ENCODE results near the gene ENG. TPM values are rescaled to one million over a fixed set of nuclear protein-coding genes. Genes with fewer than 3 reads are reported as not detected.

ENG gene
- total and polyA plus RNA-seq, 2 of the 8 experiments (the other 6 are each of a cell fraction or from before 2014, with no cell fraction given), result 1.8 to 4.4 TPM

DNA sequence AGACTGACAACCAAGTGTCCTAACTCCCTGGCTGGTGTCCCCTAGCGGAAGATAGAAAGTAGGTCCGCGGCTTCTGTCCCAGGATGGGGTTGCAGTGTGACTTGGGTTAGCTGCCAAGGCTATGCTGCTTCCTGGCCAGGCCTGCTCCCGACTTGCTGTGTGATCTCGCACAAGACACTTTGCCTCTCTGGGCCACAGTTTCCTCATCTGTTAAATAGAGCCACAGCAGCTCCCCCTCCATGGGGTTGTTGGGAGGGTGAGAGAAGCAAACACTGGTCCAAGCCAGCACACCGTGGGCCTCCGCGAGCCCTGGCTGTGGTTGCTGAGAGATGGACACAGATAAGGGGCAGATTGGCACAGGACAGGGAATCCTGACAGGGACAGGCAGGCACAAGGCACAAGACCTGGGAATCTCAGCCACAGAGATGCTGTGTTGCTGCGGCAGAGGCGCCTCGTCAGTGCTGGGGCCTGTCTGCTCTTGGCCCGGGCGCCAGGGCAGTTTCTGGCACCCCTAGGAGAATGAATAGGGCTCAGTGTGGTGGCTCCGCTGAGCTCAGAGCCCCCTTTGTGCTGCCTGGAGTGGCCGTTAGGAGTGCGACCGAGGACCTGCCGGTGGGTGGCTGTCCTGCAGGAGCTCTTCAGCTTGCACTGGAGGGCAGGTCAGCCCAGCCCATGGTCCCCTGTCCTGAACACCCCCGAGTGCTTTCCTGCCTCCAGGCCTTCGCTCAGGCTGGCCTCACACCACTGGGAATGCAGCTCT lies 74.2 kb downstream of the ENG start:
- ChIA-PET CTCF (ENCODE audit: partially characterized antibody) (interaction anchor here (0.7 to 16.2 kb wide), 13 partner anchors 12 to 141 kb away, joined by 3 to 227 read pairs (median 4); partner anchors contain the start of gene TOR2A), POLR2A (ENCODE audit: partially characterized antibody) (interaction anchor here (0.9 to 1.7 kb wide), 3 partner anchors 9 to 31 kb away, joined by 3 to 6 read pairs (median 4); no protein-coding TSS in a partner anchor)
- FAIRE-seq (no peak), DNase-seq (ENCODE audit: low read depth in 1 of 2, low spot score in 2 of 2) (no peak)
- H3K36me3 ChIP-seq (ENCODE audit: control insufficient read depth in 2 of 4, insufficient read depth in 4 of 4, low read length in 3 of 4), result no peaks in the 10 kb centered on the region
- no peak overlapping the region for H3K4me3 ChIP-seq (ENCODE audit: extremely low read depth in 1 of 4, insufficient read depth in 2 of 4, low read depth in 3 of 4, low read length in 4 of 4)
- no peaks in the 10 kb centered on the region for H3K79me2 ChIP-seq (ENCODE audit: control insufficient read depth in 1 of 2, insufficient read depth in 2 of 2, low read length in 2 of 2)
- H4K8ac ChIP-seq (ENCODE audit: extremely low read depth, insufficient read depth, low read length), result no peak overlapping the region; the same call in 1 of the 2 replicates
- no peak overlapping the region for H3K9ac ChIP-seq (replicated peaks in 1 of 4; ENCODE audit: extremely low read depth in 1 of 4, low read depth in 3 of 4, low read length in 3 of 4)
- no peak overlapping the region for H3K56ac ChIP-seq (replicated peaks; ENCODE audit: insufficient read length, low read depth, low read length)
- no peak overlapping the region for H4K5ac ChIP-seq (ENCODE audit: insufficient read length, low read depth, low read length)
- H3K18ac ChIP-seq (ENCODE audit: extremely low read depth, low read length), result peak overlapping the region; percentile 60; the same call in 1 of the 2 replicates
- no peak overlapping the region for H2BK120ac ChIP-seq (replicated peaks; ENCODE audit: low read depth, low read length)
- no peak overlapping the region for H3K4me2 ChIP-seq (ENCODE audit: insufficient read depth in 1 of 2, low read depth in 2 of 2, low read length in 2 of 2)
- H2BK20ac ChIP-seq (ENCODE audit: low read length), result 0 out of 2 replicates have a peak overlapping the region, but pooled peaks have one; percentile 61
- H3K27me3 ChIP-seq (replicated peaks in 1 of 4; ENCODE audit: control insufficient read depth in 3 of 4, extremely low read depth in 1 of 4, insufficient read depth in 3 of 4, low read length in 3 of 4), result no peaks in the 10 kb centered on the region
- H3K27ac ChIP-seq (ENCODE audit: low read depth, low read length), result no peak overlapping the region
- no peak overlapping the region for H3K14ac ChIP-seq (ENCODE audit: insufficient read length)
- WGBS, 2 experiments (ENCODE audit: extremely low coverage in 1 of 2, insufficient coverage in 1 of 2, insufficient read length in 1 of 2, insufficient replicate concordance in 2 of 2, low coverage in 1 of 2, low lambda C conversion rate in 2 of 2, missing lambda C conversion rate in 1 of 2), result 81% methylated on average over 17 of the region's 20 CpGs; no CpG with 5 or more reads in 1 of the 2 experiments
- H3K4ac ChIP-seq (replicated peaks; ENCODE audit: insufficient read length, low read depth, low read length), result no peak overlapping the region
- 0 out of 2 replicates have a peak overlapping the region, but pooled peaks have one; percentile 89 for H2AK5ac ChIP-seq (ENCODE audit: low read depth, low read length)
- H2BK15ac ChIP-seq (ENCODE audit: low read length), result peak overlapping the region; percentile 25
- H3K4me1 ChIP-seq (replicated peaks in 1 of 4; ENCODE audit: control insufficient read depth in 3 of 4, insufficient read depth in 4 of 4, low read length in 3 of 4), result peaks cover 0 to 24% (median 15%) of the 10 kb centered on the region in 4 experiments; a peak in 6 of 7 replicates
- no peaks in the 10 kb centered on the region for H3K23me2 ChIP-seq (ENCODE audit: low read depth, low read length)
- H3K79me1 ChIP-seq (ENCODE audit: low read depth, low read length), result no peaks in the 10 kb centered on the region
- no peaks in the 10 kb centered on the region for H4K20me1 ChIP-seq (replicated peaks in 1 of 2; ENCODE audit: control insufficient read depth in 1 of 2, insufficient read depth in 2 of 2, low read length in 2 of 2)
- peak overlapping the region; percentile 31 for H4K91ac ChIP-seq (replicated peaks; ENCODE audit: insufficient read length, low read length)
- H2BK5ac ChIP-seq (ENCODE audit: low read depth, low read length), result no peak overlapping the region
- peak overlapping the region; percentile 87; the same call in 1 of the 2 replicates for H2BK12ac ChIP-seq (ENCODE audit: low read depth, low read length)
- no peak overlapping the region for H2AFZ ChIP-seq (ENCODE audit: low read length)
- H3K23ac ChIP-seq (ENCODE audit: insufficient read length), result no peak overlapping the region
- no peaks in the 10 kb centered on the region for H3K9me3 ChIP-seq (ENCODE audit: insufficient read depth in 2 of 2, low read depth in 1 of 2, low read length in 1 of 2)
- TF ChIP-seq HDAC6 (IDR thresholded peaks at IDR 0.05; ENCODE audit: low read depth, low read length), result no peak
- peak; percentile 29 for TF ChIP-seq ASH2L (IDR thresholded peaks at IDR 0.05; ENCODE audit: low read length)
- TF ChIP-seq RNF2 (IDR thresholded peaks at IDR 0.05; ENCODE audit: borderline replicate concordance, low read depth, low read length, missing control alignments, poor library complexity, severe bottlenecking), result no peak
- TF ChIP-seq SP4 (IDR thresholded peaks at IDR 0.05; ENCODE audit: low read length), result no peak
- no peak for TF ChIP-seq FOSL1 (IDR thresholded peaks at IDR 0.05; ENCODE audit: insufficient read depth, low read depth, low read length)
- TF ChIP-seq BCL11A (IDR thresholded peaks at IDR 0.05; ENCODE audit: low read depth in 2 of 2, low read length in 2 of 2), result no peak
- TF ChIP-seq KDM1A (IDR thresholded peaks at IDR 0.05; ENCODE audit: borderline replicate concordance, low read length), result peak; percentile 37
- TF ChIP-seq NANOG (IDR thresholded peaks at IDR 0.05; ENCODE audit: insufficient read depth, low read depth, low read length, poor library complexity, severe bottlenecking), result no peak
- TF ChIP-seq EZH2 (IDR thresholded peaks at IDR 0.05; ENCODE audit: low read depth, low read length, severe bottlenecking), result no peak
